H1 (cell line): ENCODE results near the gene RGL1. TPM values are rescaled to one million over a fixed set of nuclear protein-coding genes. Genes with fewer than 3 reads are reported as not detected.

ENCODE experiments used
- ASH2L ChIP-seq: fragments of 200-600, 300-600 bp; sonication (generic); IDR thresholded peaks from one replicate; pipeline ENCODE4 v1.7.1; 2017; ENCODE audit warnings: low read length
- EGR1 ChIP-seq: IDR thresholded peaks from 2 replicates; pipeline ENCODE4 v1.6.1; 2011; ENCODE audit warnings: low read depth, low read length, borderline replicate concordance
- EZH2 ChIP-seq: fragments of 200-600 bp; sonication (generic); IDR thresholded peaks from 2 replicates; pipeline ENCODE4 v1.7.1; 2012; ENCODE audit warnings: low read depth, mild to moderate bottlenecking, moderate library complexity, low read length, inconsistent platforms; ENCODE audit not compliant: severe bottlenecking
- KDM5A ChIP-seq: fragments of 200-600 bp; IDR thresholded peaks from 2 replicates; pipeline ENCODE4 v1.7.1; 2012; ENCODE audit warnings: mild to moderate bottlenecking, low read length, inconsistent platforms, mixed read lengths
- NRF1 ChIP-seq: IDR thresholded peaks from 2 replicates; pipeline ENCODE4 v1.6.1; 2011; ENCODE audit warnings: mild to moderate bottlenecking, low read depth, low read length, improper control_type of control experiment
- RAD21 ChIP-seq, 2 experiments: IDR thresholded peaks in 1 of 2; conservative IDR thresholded peaks in 1 of 2; 2 replicates each; pipeline ENCODE4 v1.6.1; 2011; ENCODE audit warnings: low read depth in 2 of 2, low read length in 2 of 2, improper control_type of control experiment in 1 of 2, inconsistent platforms in 1 of 2, mild to moderate bottlenecking in 1 of 2, moderate library complexity in 1 of 2
- SP4 ChIP-seq: IDR thresholded peaks from 2 replicates; pipeline ENCODE4 v1.6.1; 2012; ENCODE audit warnings: low read length, inconsistent platforms
- TEAD4 ChIP-seq: IDR thresholded peaks from 2 replicates; pipeline ENCODE4 v1.6.1; 2012; ENCODE audit warnings: low read depth, low read length, inconsistent platforms, mixed read lengths
- polyA plus RNA-seq, 7 experiments: library from polyadenylated mRNA; depleted of rRNA in 3 of 7; stranded (reverse) in 5 of 7; unstranded in 2 of 7; fragments of >200 nt in 5 of 7; fragments of 200-250 nt in 2 of 7; gene quantifications; 1 replicate in 5 of 7; 2 replicates in 1 of 7; 4 replicates in 1 of 7; pipeline versions ENCODE4 v1.2.1 to v1.2.3, GENCODE V29; 2011 to 2013; ENCODE audit warnings: missing spikeins in 2 of 7, mixed read lengths in 2 of 7
- total RNA-seq: library from RNA; stranded (reverse); fragmentation: NEBNext Ultra II Directional; extraction: Animal tissue kit (Norgen Biotek cat#: 25700); gene quantifications from 2 replicates; pipeline ENCODE4 v1.2.1, GENCODE V29; 2021
- TF ChIP-seq, protein P1 (sequence below): fragments of 300-600 bp; sonication (generic); IDR thresholded peaks from 2 replicates; pipeline ENCODE4 v1.7.1; 2012; ENCODE audit warnings: low read length, moderate library complexity, mild to moderate bottlenecking, inconsistent platforms; ENCODE audit not compliant: insufficient replicate concordance

The RGL1 gene
- total and polyA plus RNA-seq, 2 of the 8 experiments (the other 6 are each of a cell fraction or from before 2014, with no cell fraction given), result 0.98 to 2.4 TPM

DNA sequence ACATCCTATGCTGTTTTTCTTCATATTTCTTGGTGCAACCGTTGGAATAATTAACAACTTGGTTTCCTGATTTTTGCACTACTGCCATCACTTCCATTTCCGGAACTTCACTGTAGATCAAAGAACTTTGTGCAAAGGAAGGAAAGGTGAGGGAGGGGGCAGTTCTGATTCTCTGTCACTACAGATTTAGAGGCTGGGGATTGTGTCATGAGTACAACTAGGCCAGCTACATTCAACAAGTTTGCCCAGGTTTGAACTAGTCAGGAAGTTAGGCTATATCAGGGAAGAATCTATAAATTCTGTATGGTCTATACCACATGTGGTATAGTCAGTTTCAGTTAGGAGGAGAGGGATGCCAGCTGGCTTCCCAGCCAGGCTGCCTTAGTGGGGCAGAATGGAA lies 84.2 kb downstream of the RGL1 start (continued):
- TF ChIP-seq, protein P1, sequence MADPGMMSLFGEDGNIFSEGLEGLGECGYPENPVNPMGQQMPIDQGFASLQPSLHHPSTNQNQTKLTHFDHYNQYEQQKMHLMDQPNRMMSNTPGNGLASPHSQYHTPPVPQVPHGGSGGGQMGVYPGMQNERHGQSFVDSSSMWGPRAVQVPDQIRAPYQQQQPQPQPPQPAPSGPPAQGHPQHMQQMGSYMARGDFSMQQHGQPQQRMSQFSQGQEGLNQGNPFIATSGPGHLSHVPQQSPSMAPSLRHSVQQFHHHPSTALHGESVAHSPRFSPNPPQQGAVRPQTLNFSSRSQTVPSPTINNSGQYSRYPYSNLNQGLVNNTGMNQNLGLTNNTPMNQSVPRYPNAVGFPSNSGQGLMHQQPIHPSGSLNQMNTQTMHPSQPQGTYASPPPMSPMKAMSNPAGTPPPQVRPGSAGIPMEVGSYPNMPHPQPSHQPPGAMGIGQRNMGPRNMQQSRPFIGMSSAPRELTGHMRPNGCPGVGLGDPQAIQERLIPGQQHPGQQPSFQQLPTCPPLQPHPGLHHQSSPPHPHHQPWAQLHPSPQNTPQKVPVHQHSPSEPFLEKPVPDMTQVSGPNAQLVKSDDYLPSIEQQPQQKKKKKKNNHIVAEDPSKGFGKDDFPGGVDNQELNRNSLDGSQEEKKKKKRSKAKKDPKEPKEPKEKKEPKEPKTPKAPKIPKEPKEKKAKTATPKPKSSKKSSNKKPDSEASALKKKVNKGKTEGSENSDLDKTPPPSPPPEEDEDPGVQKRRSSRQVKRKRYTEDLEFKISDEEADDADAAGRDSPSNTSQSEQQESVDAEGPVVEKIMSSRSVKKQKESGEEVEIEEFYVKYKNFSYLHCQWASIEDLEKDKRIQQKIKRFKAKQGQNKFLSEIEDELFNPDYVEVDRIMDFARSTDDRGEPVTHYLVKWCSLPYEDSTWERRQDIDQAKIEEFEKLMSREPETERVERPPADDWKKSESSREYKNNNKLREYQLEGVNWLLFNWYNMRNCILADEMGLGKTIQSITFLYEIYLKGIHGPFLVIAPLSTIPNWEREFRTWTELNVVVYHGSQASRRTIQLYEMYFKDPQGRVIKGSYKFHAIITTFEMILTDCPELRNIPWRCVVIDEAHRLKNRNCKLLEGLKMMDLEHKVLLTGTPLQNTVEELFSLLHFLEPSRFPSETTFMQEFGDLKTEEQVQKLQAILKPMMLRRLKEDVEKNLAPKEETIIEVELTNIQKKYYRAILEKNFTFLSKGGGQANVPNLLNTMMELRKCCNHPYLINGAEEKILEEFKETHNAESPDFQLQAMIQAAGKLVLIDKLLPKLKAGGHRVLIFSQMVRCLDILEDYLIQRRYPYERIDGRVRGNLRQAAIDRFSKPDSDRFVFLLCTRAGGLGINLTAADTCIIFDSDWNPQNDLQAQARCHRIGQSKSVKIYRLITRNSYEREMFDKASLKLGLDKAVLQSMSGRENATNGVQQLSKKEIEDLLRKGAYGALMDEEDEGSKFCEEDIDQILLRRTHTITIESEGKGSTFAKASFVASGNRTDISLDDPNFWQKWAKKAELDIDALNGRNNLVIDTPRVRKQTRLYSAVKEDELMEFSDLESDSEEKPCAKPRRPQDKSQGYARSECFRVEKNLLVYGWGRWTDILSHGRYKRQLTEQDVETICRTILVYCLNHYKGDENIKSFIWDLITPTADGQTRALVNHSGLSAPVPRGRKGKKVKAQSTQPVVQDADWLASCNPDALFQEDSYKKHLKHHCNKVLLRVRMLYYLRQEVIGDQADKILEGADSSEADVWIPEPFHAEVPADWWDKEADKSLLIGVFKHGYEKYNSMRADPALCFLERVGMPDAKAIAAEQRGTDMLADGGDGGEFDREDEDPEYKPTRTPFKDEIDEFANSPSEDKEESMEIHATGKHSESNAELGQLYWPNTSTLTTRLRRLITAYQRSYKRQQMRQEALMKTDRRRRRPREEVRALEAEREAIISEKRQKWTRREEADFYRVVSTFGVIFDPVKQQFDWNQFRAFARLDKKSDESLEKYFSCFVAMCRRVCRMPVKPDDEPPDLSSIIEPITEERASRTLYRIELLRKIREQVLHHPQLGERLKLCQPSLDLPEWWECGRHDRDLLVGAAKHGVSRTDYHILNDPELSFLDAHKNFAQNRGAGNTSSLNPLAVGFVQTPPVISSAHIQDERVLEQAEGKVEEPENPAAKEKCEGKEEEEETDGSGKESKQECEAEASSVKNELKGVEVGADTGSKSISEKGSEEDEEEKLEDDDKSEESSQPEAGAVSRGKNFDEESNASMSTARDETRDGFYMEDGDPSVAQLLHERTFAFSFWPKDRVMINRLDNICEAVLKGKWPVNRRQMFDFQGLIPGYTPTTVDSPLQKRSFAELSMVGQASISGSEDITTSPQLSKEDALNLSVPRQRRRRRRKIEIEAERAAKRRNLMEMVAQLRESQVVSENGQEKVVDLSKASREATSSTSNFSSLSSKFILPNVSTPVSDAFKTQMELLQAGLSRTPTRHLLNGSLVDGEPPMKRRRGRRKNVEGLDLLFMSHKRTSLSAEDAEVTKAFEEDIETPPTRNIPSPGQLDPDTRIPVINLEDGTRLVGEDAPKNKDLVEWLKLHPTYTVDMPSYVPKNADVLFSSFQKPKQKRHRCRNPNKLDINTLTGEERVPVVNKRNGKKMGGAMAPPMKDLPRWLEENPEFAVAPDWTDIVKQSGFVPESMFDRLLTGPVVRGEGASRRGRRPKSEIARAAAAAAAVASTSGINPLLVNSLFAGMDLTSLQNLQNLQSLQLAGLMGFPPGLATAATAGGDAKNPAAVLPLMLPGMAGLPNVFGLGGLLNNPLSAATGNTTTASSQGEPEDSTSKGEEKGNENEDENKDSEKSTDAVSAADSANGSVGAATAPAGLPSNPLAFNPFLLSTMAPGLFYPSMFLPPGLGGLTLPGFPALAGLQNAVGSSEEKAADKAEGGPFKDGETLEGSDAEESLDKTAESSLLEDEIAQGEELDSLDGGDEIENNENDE, result no peak
- no peak for TF ChIP-seq NRF1
- TF ChIP-seq SP4, result no peak
- no peak for TF ChIP-seq EGR1
- no peak for TF ChIP-seq TEAD4
- no peak for TF ChIP-seq KDM5A
- TF ChIP-seq EZH2, result no peak
- TF ChIP-seq RAD21 (IDR thresholded peaks at IDR 0.05 in 1 of 2, conservative IDR thresholded peaks at IDR 0.05 in 1 of 2; ENCODE audit: low read depth in 2 of 2, low read length in 2 of 2), result no peak
- TF ChIP-seq ASH2L, result no peak
